ENCODE results near the gene ICOSLG. TPM values are rescaled to one million over a fixed set of nuclear protein-coding genes. Genes with fewer than 3 reads are reported as not detected.
"Not testable (repeated sequence)": the region's sequence is repeated elsewhere in the genome, so short reads cannot be mapped to it uniquely, and the experiment has no call there.

ICOSLG gene
- total RNA-seq, 6 donors from 2014 or later: 1.8 to 16.4 (median 9.0) TPM

GRCh38 chr21:44199448-44199847 is 41.3 kb downstream of the ICOSLG start:
- TF ChIP-seq POLR2A (IDR thresholded peaks at IDR 0.05) (no peak), POLR2AphosphoS5 (IDR thresholded peaks at IDR 0.05) (no peak), CTCF (IDR thresholded peaks at IDR 0.05) (no peak), EP300 (IDR thresholded peaks at IDR 0.05) (no peak)
- Histone ChIP-seq H3K4me3 (no peak overlapping the region), H3K9me3 (no peaks in the 10 kb centered on the region), H3K27ac (no peak overlapping the region), H3K36me3 (no peaks in the 10 kb centered on the region), H3K27me3 (no peaks in the 10 kb centered on the region), H3K4me1 (no peaks in the 10 kb centered on the region)
- no peak for ATAC-seq (ENCODE audit: low FRiP score in 2 of 2)
- WGBS, 2 donors: 75 to 87% methylated on average over 15 of the region's 15 CpGs
- no peak for DNase-seq

- DNase-seq: peak in 1 of 2 donors; percentile 55
- H3K4me1 ChIP-seq, H3K36me3 ChIP-seq, H3K9me3 ChIP-seq, H3K27me3 ChIP-seq, H3K4me3 ChIP-seq, H3K27ac ChIP-seq: not testable (repeated sequence)
- WGBS, 2 donors: no CpG with 5 or more reads among the region's 21 CpGs
- peak in 1 of 2 donors; percentile 30 for ATAC-seq (ENCODE audit: low FRiP score in 2 of 2)
Measured at GRCh38 chr21:44197156-44197516, 43.6 kb downstream of the ICOSLG start.

GRCh38 chr21:44196212-44197155 is 44.3 kb downstream of the ICOSLG start:
- not testable (repeated sequence) for H3K36me3 ChIP-seq, H3K27me3 ChIP-seq, H3K27ac ChIP-seq, H3K4me1 ChIP-seq, H3K4me3 ChIP-seq, H3K9me3 ChIP-seq
- peak in 1 of 2 donors; percentile 46 for ATAC-seq (ENCODE audit: low FRiP score in 2 of 2)
- 80% methylated on average over 3 of the region's 22 CpGs; no CpG with 5 or more reads in 1 of the 2 donors for WGBS, 2 donors
- DNase-seq: peak in 1 of 2 donors; percentile 66
- peak in 2 of 4 donors; percentile 35 to 71 for TF ChIP-seq EP300 (IDR thresholded peaks at IDR 0.05)

GRCh38 chr21:44194888-44195287 is 45.9 kb downstream of the ICOSLG start:
- H3K9me3 ChIP-seq; H3K27ac ChIP-seq; ATAC-seq (ENCODE audit: low FRiP score in 2 of 2); H3K4me1 ChIP-seq; H3K27me3 ChIP-seq; H3K36me3 ChIP-seq; DNase-seq; H3K4me3 ChIP-seq: not testable (repeated sequence)
- 39 to 42% methylated on average over 2 of the region's 9 CpGs for WGBS, 2 donors

GRCh38 chr21:44194451-44194850 is 46.3 kb downstream of the ICOSLG start:
- not testable (repeated sequence) for H3K36me3 ChIP-seq, H3K27me3 ChIP-seq, H3K4me3 ChIP-seq, DNase-seq, H3K9me3 ChIP-seq, H3K27ac ChIP-seq, H3K4me1 ChIP-seq
- ATAC-seq (ENCODE audit: low FRiP score in 2 of 2): peak in 1 of 2 donors; percentile 40
- no CpG with 5 or more reads among the region's 9 CpGs for WGBS, 2 donors

GRCh38 chr21:44193108-44193507 is 47.6 kb downstream of the ICOSLG start:
- no CpG with 5 or more reads among the region's 5 CpGs for WGBS, 2 donors
- not testable (repeated sequence) for H3K36me3 ChIP-seq, H3K4me1 ChIP-seq, H3K27ac ChIP-seq, H3K4me3 ChIP-seq, H3K9me3 ChIP-seq, H3K27me3 ChIP-seq, DNase-seq
- peak in 1 of 2 donors; percentile 87 for ATAC-seq (ENCODE audit: low FRiP score in 2 of 2)

GRCh38 chr21:44190349-44191271 is 50.1 kb downstream of the ICOSLG start:
- WGBS, 2 donors: 100% methylated on average over 2 of the region's 12 CpGs; no CpG with 5 or more reads in 1 of the 2 donors
- DNase-seq, H3K27ac ChIP-seq, H3K4me3 ChIP-seq, H3K4me1 ChIP-seq, H3K9me3 ChIP-seq, H3K27me3 ChIP-seq, H3K36me3 ChIP-seq: not testable (repeated sequence)
- peak; percentile 26 to 76 for ATAC-seq (ENCODE audit: low FRiP score in 2 of 2)

GRCh38 chr21:44184862-44185261 is 55.9 kb downstream of the ICOSLG start:
- not testable (repeated sequence) for H3K27ac ChIP-seq, H3K9me3 ChIP-seq, H3K4me1 ChIP-seq, H3K36me3 ChIP-seq, DNase-seq, H3K4me3 ChIP-seq, H3K27me3 ChIP-seq
- WGBS, 2 donors: no CpG with 5 or more reads among the region's 7 CpGs
- peak in 1 of 2 donors; percentile 34 for ATAC-seq (ENCODE audit: low FRiP score in 2 of 2)

- H3K4me1 ChIP-seq, H3K27me3 ChIP-seq, DNase-seq, H3K4me3 ChIP-seq, H3K27ac ChIP-seq, H3K36me3 ChIP-seq, H3K9me3 ChIP-seq: not testable (repeated sequence)
- no CpG with 5 or more reads among the region's 8 CpGs for WGBS, 2 donors
- peak in 1 of 2 donors; percentile 12 for ATAC-seq (ENCODE audit: low FRiP score in 2 of 2)
Measured at GRCh38 chr21:44182202-44182601, 58.5 kb downstream of the ICOSLG start.

- H3K36me3 ChIP-seq, H3K9me3 ChIP-seq, H3K4me3 ChIP-seq, H3K27ac ChIP-seq, DNase-seq, H3K4me1 ChIP-seq, H3K27me3 ChIP-seq: not testable (repeated sequence)
- no CpG with 5 or more reads among the region's 4 CpGs for WGBS, 2 donors
- peak in 1 of 2 donors; percentile 77 for ATAC-seq (ENCODE audit: low FRiP score in 2 of 2)
Measured at GRCh38 chr21:44181506-44181905, 59.2 kb downstream of the ICOSLG start.

GRCh38 chr21:44176127-44176526 is 64.6 kb downstream of the ICOSLG start:
- DNase-seq; H3K9me3 ChIP-seq; H3K4me1 ChIP-seq; H3K4me3 ChIP-seq; H3K27ac ChIP-seq; H3K36me3 ChIP-seq; ATAC-seq (ENCODE audit: low FRiP score in 2 of 2); H3K27me3 ChIP-seq: not testable (repeated sequence)
- WGBS, 2 donors: no CpG with 5 or more reads among the region's 14 CpGs

All from upper lobe of left lung (tissue), 6 donors.